ENCODE results near the gene PARD3. TPM values are rescaled to one million over a fixed set of nuclear protein-coding genes. Genes with fewer than 3 reads are reported as not detected.

The PARD3 gene
- total and polyA plus RNA-seq, 2 experiments from 2014 or later, result 6.3 to 21.2 TPM

DNA sequence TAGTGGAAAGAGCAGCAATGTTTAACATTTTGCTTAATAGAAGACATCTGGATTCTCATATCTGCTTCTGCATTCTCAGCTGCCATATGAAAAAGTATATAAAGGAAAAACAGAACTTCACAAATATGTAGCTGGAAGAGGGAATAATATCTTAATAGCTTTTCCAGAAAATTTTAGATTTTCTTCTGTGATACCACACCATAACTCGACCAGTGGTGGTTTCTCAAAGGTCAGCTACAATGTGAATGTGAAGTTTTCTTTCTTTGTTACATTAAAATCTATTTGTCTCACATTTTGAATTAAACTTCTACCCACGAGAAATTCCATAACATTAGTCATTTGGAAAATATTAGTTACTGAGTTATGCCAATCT is 339.8 kb downstream of the PARD3 start:
- H4K20me1 ChIP-seq (ENCODE audit: insufficient read depth), result no peaks in the 10 kb centered on the region
- H3K9me2 ChIP-seq (ENCODE audit: insufficient read depth), result no peaks in the 10 kb centered on the region
- TF ChIP-seq EZH2phosphoT487 (IDR thresholded peaks at IDR 0.05; ENCODE audit: insufficient read depth, low read depth), result no peak
- TF ChIP-seq EZH2 (IDR thresholded peaks at IDR 0.05; ENCODE audit: insufficient read depth, poor library complexity, severe bottlenecking), result no peak
- 0 out of 2 replicates have a peak overlapping the region, but pooled peaks have one; percentile 2 for H3K4me3 ChIP-seq
- no peak overlapping the region for H2AFZ ChIP-seq
- no peak overlapping the region for H3K9ac ChIP-seq
- WGBS, 2 experiments (ENCODE audit: low coverage in 1 of 2, low lambda C conversion rate in 2 of 2, missing lambda C conversion rate in 2 of 2), result 25 to 30% methylated on average over 2 of the region's 2 CpGs
- no peaks in the 10 kb centered on the region for H3K9me3 ChIP-seq (ENCODE audit: low read depth)
- no peaks in the 10 kb centered on the region for H3K79me2 ChIP-seq (ENCODE audit: insufficient read depth)
- H3K27ac ChIP-seq, result no peak overlapping the region
- peaks cover 12% of the 10 kb centered on the region; the same call in 1 of the 2 replicates for H3F3A ChIP-seq (ENCODE audit: insufficient read depth)
- in situ Hi-C loops (cut with MboI), result no loop called here
- peak; percentile 3 for DNase-seq
- peaks cover 12% of the 10 kb centered on the region; the same call in 1 of the 2 replicates for H3K4me1 ChIP-seq (ENCODE audit: insufficient read depth)
- H3K27me3 ChIP-seq (replicated peaks; ENCODE audit: insufficient read depth), result no peaks in the 10 kb centered on the region
- no peak overlapping the region for H3K4me2 ChIP-seq (ENCODE audit: unreplicated experiment)
- no peaks in the 10 kb centered on the region for H3K36me3 ChIP-seq (ENCODE audit: low read depth)

DNA sequence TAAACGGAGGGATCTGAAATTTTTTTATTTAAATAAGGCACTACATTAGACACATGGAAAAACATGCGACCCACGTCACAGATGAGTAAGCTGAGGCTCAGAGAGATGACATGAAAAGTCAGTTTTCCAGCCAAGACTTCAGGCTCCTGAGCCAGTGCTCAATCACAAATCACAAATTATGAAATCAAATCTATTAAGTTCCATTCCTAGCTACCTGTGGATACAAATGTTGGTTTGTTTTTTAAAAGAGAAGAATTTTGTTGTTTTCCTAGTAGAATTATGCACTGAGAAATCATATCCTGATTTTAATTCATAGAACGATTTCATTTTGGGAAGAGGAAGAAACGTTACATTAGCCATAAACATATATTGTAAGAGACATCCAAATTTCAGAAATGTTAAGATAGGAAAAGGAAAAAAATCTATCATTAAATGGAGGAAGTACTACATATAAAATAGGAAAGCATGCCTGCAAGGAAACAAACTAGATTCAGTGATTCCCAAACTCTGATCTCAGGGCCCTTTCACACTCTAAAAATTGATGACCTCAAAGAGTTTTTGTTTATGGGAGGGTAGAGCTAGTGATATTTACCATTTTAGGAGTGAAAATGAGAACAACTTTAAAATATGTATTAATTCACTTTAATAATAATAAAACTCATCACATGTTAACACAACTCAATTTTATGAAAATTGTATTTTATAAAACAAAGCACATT is 340.4 kb downstream of the PARD3 start:
- no peaks in the 10 kb centered on the region for H3K79me2 ChIP-seq (ENCODE audit: insufficient read depth)
- no peak overlapping the region for H3K4me3 ChIP-seq
- H3K4me1 ChIP-seq (ENCODE audit: insufficient read depth), result peaks cover 12% of the 10 kb centered on the region; the same call in 1 of the 2 replicates
- H3K27me3 ChIP-seq (replicated peaks; ENCODE audit: insufficient read depth), result no peaks in the 10 kb centered on the region
- H3K36me3 ChIP-seq (ENCODE audit: low read depth), result no peaks in the 10 kb centered on the region
- in situ Hi-C loops (cut with MboI), result no loop called here
- H3K9me2 ChIP-seq (ENCODE audit: insufficient read depth), result no peaks in the 10 kb centered on the region
- no peak overlapping the region for H3K9ac ChIP-seq
- WGBS, 2 experiments (ENCODE audit: low coverage in 1 of 2, low lambda C conversion rate in 2 of 2, missing lambda C conversion rate in 2 of 2), result 97% methylated on average over 5 of the region's 5 CpGs
- H3K9me3 ChIP-seq (ENCODE audit: low read depth), result no peaks in the 10 kb centered on the region
- H3F3A ChIP-seq (ENCODE audit: insufficient read depth), result peaks cover 12% of the 10 kb centered on the region; the same call in 1 of the 2 replicates
- no peaks in the 10 kb centered on the region for H4K20me1 ChIP-seq (ENCODE audit: insufficient read depth)
- H2AFZ ChIP-seq, result no peak overlapping the region
- no peak overlapping the region for H3K4me2 ChIP-seq (ENCODE audit: unreplicated experiment)
- TF ChIP-seq EZH2 (IDR thresholded peaks at IDR 0.05; ENCODE audit: insufficient read depth, poor library complexity, severe bottlenecking) (no peak), EZH2phosphoT487 (IDR thresholded peaks at IDR 0.05; ENCODE audit: insufficient read depth, low read depth) (no peak)
- no peak for DNase-seq
- no peak overlapping the region for H3K27ac ChIP-seq

- no peaks in the 10 kb centered on the region for H4K20me1 ChIP-seq (ENCODE audit: insufficient read depth)
- in situ Hi-C loops (cut with MboI), result no loop called here
- no peaks in the 10 kb centered on the region for H3K36me3 ChIP-seq (ENCODE audit: low read depth)
- no peak overlapping the region for H3K4me2 ChIP-seq (ENCODE audit: unreplicated experiment)
- peaks cover 12% of the 10 kb centered on the region; the same call in 1 of the 2 replicates for H3F3A ChIP-seq (ENCODE audit: insufficient read depth)
- no peak overlapping the region for H3K27ac ChIP-seq
- H3K4me3 ChIP-seq, result no peak overlapping the region
- no peak for TF ChIP-seq EZH2 (IDR thresholded peaks at IDR 0.05; ENCODE audit: insufficient read depth, poor library complexity, severe bottlenecking)
- TF ChIP-seq EZH2phosphoT487 (IDR thresholded peaks at IDR 0.05; ENCODE audit: insufficient read depth, low read depth), result no peak
- DNase-seq, result peak; percentile 44
- peaks cover 12% of the 10 kb centered on the region; the same call in 1 of the 2 replicates for H3K4me1 ChIP-seq (ENCODE audit: insufficient read depth)
- no peaks in the 10 kb centered on the region for H3K9me3 ChIP-seq (ENCODE audit: low read depth)
- no peaks in the 10 kb centered on the region for H3K9me2 ChIP-seq (ENCODE audit: insufficient read depth)
- H3K9ac ChIP-seq, result no peak overlapping the region
- WGBS, 2 experiments (ENCODE audit: low coverage in 1 of 2, low lambda C conversion rate in 2 of 2, missing lambda C conversion rate in 2 of 2), result 67 to 76% methylated on average over 2 of the region's 2 CpGs
- no peaks in the 10 kb centered on the region for H3K27me3 ChIP-seq (replicated peaks; ENCODE audit: insufficient read depth)
- H2AFZ ChIP-seq, result no peak overlapping the region
- no peaks in the 10 kb centered on the region for H3K79me2 ChIP-seq (ENCODE audit: insufficient read depth)
These were observed 341.1 kb downstream of the PARD3 start for GRCh38 chr10:34474009-34474376.

DNA sequence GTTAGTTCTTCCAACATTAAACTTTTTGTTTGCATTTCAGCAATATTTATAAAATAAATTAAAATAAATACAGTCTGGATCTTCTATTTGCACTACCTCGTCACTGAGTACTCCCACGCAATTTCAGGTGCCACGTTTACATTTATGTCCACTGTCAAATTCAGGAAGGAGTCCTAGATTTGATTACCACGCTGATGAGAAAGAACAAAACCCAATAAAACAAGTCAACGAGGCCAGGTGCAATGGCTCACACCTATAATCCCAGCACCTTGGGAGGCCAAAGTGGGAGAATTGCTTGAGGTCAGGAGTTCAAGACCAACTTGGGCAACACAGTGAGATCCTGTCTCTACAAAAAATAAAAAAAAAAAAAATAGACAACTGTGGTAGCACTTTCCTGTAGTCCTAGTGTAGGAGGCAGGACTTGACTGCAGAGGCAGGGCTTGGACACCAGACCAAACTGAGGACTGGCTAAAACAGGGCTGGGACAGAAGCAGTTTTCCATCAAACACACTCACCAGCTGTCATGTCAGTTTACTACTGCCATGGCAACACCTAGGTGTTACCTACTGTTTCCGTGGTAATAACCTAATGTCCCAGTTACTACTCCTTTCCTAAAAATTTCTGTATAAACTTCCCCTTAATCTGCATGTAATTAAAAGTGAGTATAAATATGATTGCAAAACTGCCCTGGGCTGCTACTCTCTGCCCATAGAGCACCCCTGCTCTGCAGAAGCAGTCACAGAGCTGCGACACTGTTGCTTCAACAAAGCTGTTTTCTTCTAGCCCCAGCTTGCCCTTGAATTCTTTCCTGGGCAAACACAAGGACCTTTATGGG is 341.7 kb downstream of the PARD3 start:
- Histone ChIP-seq H3K36me3 (ENCODE audit: low read depth) (no peaks in the 10 kb centered on the region), H3F3A (ENCODE audit: insufficient read depth) (peaks cover 12% of the 10 kb centered on the region; the same call in 1 of the 2 replicates), H2AFZ (no peak overlapping the region), H3K9ac (no peak overlapping the region), H3K4me3 (no peak overlapping the region), H3K9me3 (ENCODE audit: low read depth) (no peaks in the 10 kb centered on the region), H3K27me3 (replicated peaks; ENCODE audit: insufficient read depth) (no peaks in the 10 kb centered on the region), H3K4me2 (ENCODE audit: unreplicated experiment) (no peak overlapping the region), H3K4me1 (ENCODE audit: insufficient read depth) (peaks cover 12% of the 10 kb centered on the region; the same call in 1 of the 2 replicates), H3K9me2 (ENCODE audit: insufficient read depth) (no peaks in the 10 kb centered on the region), H3K27ac (no peak overlapping the region), H4K20me1 (ENCODE audit: insufficient read depth) (no peaks in the 10 kb centered on the region), H3K79me2 (ENCODE audit: insufficient read depth) (no peaks in the 10 kb centered on the region)
- WGBS, 2 experiments (ENCODE audit: low coverage in 1 of 2, low lambda C conversion rate in 2 of 2, missing lambda C conversion rate in 2 of 2), result 97 to 98% methylated on average over 7 of the region's 7 CpGs
- DNase-seq, result no peak
- no peak for TF ChIP-seq EZH2 (IDR thresholded peaks at IDR 0.05; ENCODE audit: insufficient read depth, poor library complexity, severe bottlenecking)
- TF ChIP-seq EZH2phosphoT487 (IDR thresholded peaks at IDR 0.05; ENCODE audit: insufficient read depth, low read depth), result no peak
- in situ Hi-C loops (cut with MboI), result no loop called here
